IMR-90 (cell line): Measurements from ENCODE around the gene PLOD1. TPM values are rescaled to one million over a fixed set of nuclear protein-coding genes. Genes with fewer than 3 reads are reported as not detected.
"Not testable (repeated sequence)": the region's sequence is repeated elsewhere in the genome, so short reads cannot be mapped to it uniquely, and the experiment has no call there.

Source experiments
- ATAC-seq: fragments of 200-7000 bp; cut with Tn5 transposase; 2 replicates; pipeline ENCODE4 v1.9.1; 2020; ENCODE audit warnings: low read depth, mild to moderate bottlenecking, moderate library complexity
- BruUV-seq: library from RNA; stranded (reverse); fragments of 400-500 nt; replicated peaks from 2 replicates; lab custom pipeline; 2021; lab: Mats Ljungman, UMichigan
- CTCF ChIA-PET: fragments of 300-600 bp; formaldehyde crosslinking; extraction: SDS; loops from one replicate; lab custom pipeline; 2021; ENCODE audit warnings: antibody characterized with exemption; lab: Yijun Ruan, JAX
- POLR2A ChIA-PET: fragments of 300-600 bp; sonication (Branson Sonifier 250); formaldehyde crosslinking; loops from one replicate; lab custom pipeline; 2022; ENCODE audit warnings: antibody characterized with exemption; ENCODE audit not compliant: unreplicated experiment; lab: Charles Lee
- DNase-seq: peaks from one replicate; pipeline ENCODE4 v3.0.0; 2013
- H2AFZ ChIP-seq: replicated peaks from 2 replicates; pipeline ENCODE3; 2013; ENCODE audit warnings: low read length, mild to moderate bottlenecking; ENCODE audit not compliant: poor library complexity
- H2AK5ac ChIP-seq: 2 replicates; pipeline ENCODE4 v1.6.1; 2013; ENCODE audit warnings: low read depth, low read length, inconsistent platforms
- H2AK9ac ChIP-seq: replicated peaks from 2 replicates; pipeline ENCODE3; 2013; ENCODE audit warnings: mild to moderate bottlenecking, low read depth, low read length, moderate library complexity; ENCODE audit not compliant: poor library complexity
- H2BK120ac ChIP-seq: 2 replicates; pipeline ENCODE4 v1.6.1; 2013; ENCODE audit warnings: low read depth, low read length, inconsistent platforms
- H2BK15ac ChIP-seq: 3 replicates; pipeline ENCODE4 v1.6.1; 2013; ENCODE audit warnings: low read depth, low read length, inconsistent platforms
- H2BK20ac ChIP-seq: 2 replicates; pipeline ENCODE4 v1.6.1; 2013; ENCODE audit warnings: low read depth, mild to moderate bottlenecking, inconsistent platforms, low read length, moderate library complexity
- H2BK5ac ChIP-seq: 2 replicates; pipeline ENCODE4 v1.6.1; 2013; ENCODE audit warnings: mild to moderate bottlenecking, low read depth, low read length, inconsistent platforms; ENCODE audit not compliant: poor library complexity, severe bottlenecking
- H3K14ac ChIP-seq: replicated peaks from 2 replicates; pipeline ENCODE4 v1.6.1; 2013; ENCODE audit warnings: low read depth, low read length, inconsistent platforms
- H3K18ac ChIP-seq: 2 replicates; pipeline ENCODE4 v1.6.1; 2013; ENCODE audit warnings: low read depth, low read length, control low read depth
- H3K23ac ChIP-seq: 2 replicates; pipeline ENCODE4 v1.6.1; 2013; ENCODE audit warnings: low read depth, low read length, inconsistent platforms
- H3K27ac ChIP-seq: 2 replicates; pipeline ENCODE4 v1.5.1; 2013; ENCODE audit warnings: mild to moderate bottlenecking, control low read depth, low read length; ENCODE audit not compliant: insufficient read depth
- H3K27me3 ChIP-seq: 2 replicates; pipeline ENCODE4 v1.6.1; 2013; ENCODE audit warnings: low read length; ENCODE audit not compliant: control insufficient read depth, insufficient read depth
- H3K36me3 ChIP-seq: 2 replicates; pipeline ENCODE4 v1.6.1; 2013; ENCODE audit warnings: low read length, mixed read lengths; ENCODE audit not compliant: control insufficient read depth, insufficient read depth
- H3K4ac ChIP-seq: 2 replicates; pipeline ENCODE4 v1.6.1; 2013; ENCODE audit warnings: low read depth, low read length, inconsistent platforms
- H3K4me1 ChIP-seq: 2 replicates; pipeline ENCODE4 v1.6.1; 2013; ENCODE audit warnings: low read length, mixed read lengths; ENCODE audit not compliant: control insufficient read depth, insufficient read depth
- H3K4me2 ChIP-seq: 2 replicates; pipeline ENCODE4 v1.6.1; 2013; ENCODE audit warnings: low read depth, mild to moderate bottlenecking, control low read depth, low read length, moderate library complexity
- H3K4me3 ChIP-seq: 2 replicates; pipeline ENCODE4 v1.5.1; 2013; ENCODE audit warnings: low read depth, mild to moderate bottlenecking, control low read depth, low read length, moderate library complexity; ENCODE audit not compliant: insufficient read depth
- H3K56ac ChIP-seq: 2 replicates; pipeline ENCODE4 v1.6.1; 2013; ENCODE audit warnings: low read length, inconsistent platforms; ENCODE audit not compliant: insufficient read depth; ENCODE audit errors: extremely low read depth
- H3K79me1 ChIP-seq, 2 experiments: 2 replicates each; pipeline ENCODE4 v1.6.1; 2013; ENCODE audit warnings: low read length in 2 of 2, inconsistent platforms in 1 of 2, low read depth in 1 of 2
- H3K9ac ChIP-seq: 2 replicates; pipeline ENCODE4 v1.6.1; 2013; ENCODE audit warnings: low read depth, low read length, control low read depth
- H3K9me1 ChIP-seq: 2 replicates; pipeline ENCODE4 v1.6.1; 2013; ENCODE audit warnings: low read length, inconsistent platforms; ENCODE audit not compliant: insufficient read depth
- H3K9me3 ChIP-seq: 2 replicates; pipeline ENCODE4 v1.6.1; 2013; ENCODE audit warnings: low read length; ENCODE audit not compliant: control insufficient read depth, insufficient read depth
- H4K20me1 ChIP-seq: 2 replicates; pipeline ENCODE4 v1.6.1; 2013; ENCODE audit warnings: low read length, inconsistent platforms; ENCODE audit not compliant: insufficient read depth
- H4K5ac ChIP-seq: 2 replicates; pipeline ENCODE4 v1.6.1; 2013; ENCODE audit warnings: mild to moderate bottlenecking, low read depth, low read length, control low read depth
- H4K8ac ChIP-seq, 2 experiments: 2 replicates each; pipeline ENCODE4 v1.6.1; 2013; ENCODE audit warnings: low read depth in 2 of 2, low read length in 2 of 2, control low read depth in 1 of 2, inconsistent platforms in 1 of 2
- H4K91ac ChIP-seq: 2 replicates; pipeline ENCODE4 v1.6.1; 2013; ENCODE audit warnings: low read depth, low read length, inconsistent platforms; ENCODE audit not compliant: insufficient read depth
- WGBS, 2 experiments: methylation state at CpG; one replicate each; pipeline versions ENCODE4 v1.1.5 to v1.1.7; 2013; ENCODE audit warnings: missing lambda C conversion rate in 2 of 2; ENCODE audit not compliant: insufficient read length in 1 of 2; ENCODE audit errors: extremely low coverage in 2 of 2; 5-methylcytosine and 5-hydroxymethylcytosine counted together
- dilution Hi-C: fragments of 300-500 bp; cut with HindIII; formaldehyde crosslinking; loops from one replicate; pipeline ENCODE4 v1.14.3; 2018; ENCODE audit warnings: low sequenced_read_pairs; ENCODE audit not compliant: unreplicated experiment
- in situ Hi-C: fragments of 300-500 bp; cut with MboI; formaldehyde crosslinking; loops from 3 replicates; pipeline ENCODE4 v1.14.3; 2019; ENCODE audit warnings: low sequenced_read_pairs, inconsistent platforms, mixed read lengths
- intact Hi-C: fragments of 100-400 bp; cut with micrococcal nuclease; formaldehyde crosslinking; loops from 2 replicates; pipeline ENCODE4 v1.10.0; 2022
- polyA plus RNA-seq, 3 experiments: library from polyadenylated mRNA; depleted of rRNA; stranded (reverse); fragments of >200 nt; gene quantifications; 2 replicates each; pipeline ENCODE4 v1.2.3, GENCODE V29; 2012; ENCODE audit warnings: low replicate concordance in 1 of 3
- total RNA-seq: library from RNA; depleted of rRNA; stranded (reverse); fragments of >200 nt; gene quantifications from 2 replicates; pipeline ENCODE4 v1.2.3, GENCODE V29; 2012

PLOD1 gene
- total and polyA plus RNA-seq, 2 of the 4 experiments (the other 2 are of a cell fraction), result 283 to 609 TPM

DNA sequence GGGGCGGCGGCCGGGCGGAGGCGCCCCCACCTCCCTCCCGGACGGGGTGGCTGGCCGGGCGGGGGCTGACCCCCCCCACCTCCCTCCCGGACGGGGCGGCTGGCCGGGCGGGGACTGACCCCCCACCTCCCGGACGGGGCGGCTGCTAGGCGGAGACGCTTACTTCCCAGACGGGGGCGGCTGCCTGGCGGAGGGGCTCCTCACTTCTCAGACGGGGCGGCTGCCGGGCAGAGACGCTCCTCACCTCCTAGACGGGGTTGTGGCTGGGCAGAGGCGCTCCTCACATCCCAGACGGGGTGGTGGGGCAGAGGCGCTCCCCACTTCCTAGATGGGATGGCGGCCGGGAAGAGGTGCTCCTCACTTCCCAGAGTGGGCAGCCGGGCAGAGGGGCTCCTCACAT, 73.8 kb downstream of the PLOD1 start:
- H4K5ac ChIP-seq, H2BK20ac ChIP-seq, H2AK9ac ChIP-seq, H3K14ac ChIP-seq, H2BK15ac ChIP-seq, H3K27ac ChIP-seq, CTCF ChIA-PET, H4K91ac ChIP-seq, H3K4me1 ChIP-seq, dilution Hi-C loops, ATAC-seq, H4K8ac ChIP-seq, POLR2A ChIA-PET, H2BK120ac ChIP-seq, H3K9me3 ChIP-seq, H3K18ac ChIP-seq, BruUV-seq, H3K9me1 ChIP-seq, H3K9ac ChIP-seq, H3K4me2 ChIP-seq, intact Hi-C loops, H2AK5ac ChIP-seq, H2BK5ac ChIP-seq, H3K23ac ChIP-seq, in situ Hi-C loops, H3K4me3 ChIP-seq, H4K20me1 ChIP-seq, H2AFZ ChIP-seq, H3K79me1 ChIP-seq, H3K4ac ChIP-seq, DNase-seq, H3K56ac ChIP-seq, H3K27me3 ChIP-seq: not testable (repeated sequence)
- peaks cover 68% of the 10 kb centered on the region for H3K36me3 ChIP-seq
- WGBS, 2 experiments, result 84% methylated on average over 7 of the region's 33 CpGs; no CpG with 5 or more reads in 1 of the 2 experiments
